Measurements from ENCODE around the gene MSI2.

The MSI2 gene

DNA sequence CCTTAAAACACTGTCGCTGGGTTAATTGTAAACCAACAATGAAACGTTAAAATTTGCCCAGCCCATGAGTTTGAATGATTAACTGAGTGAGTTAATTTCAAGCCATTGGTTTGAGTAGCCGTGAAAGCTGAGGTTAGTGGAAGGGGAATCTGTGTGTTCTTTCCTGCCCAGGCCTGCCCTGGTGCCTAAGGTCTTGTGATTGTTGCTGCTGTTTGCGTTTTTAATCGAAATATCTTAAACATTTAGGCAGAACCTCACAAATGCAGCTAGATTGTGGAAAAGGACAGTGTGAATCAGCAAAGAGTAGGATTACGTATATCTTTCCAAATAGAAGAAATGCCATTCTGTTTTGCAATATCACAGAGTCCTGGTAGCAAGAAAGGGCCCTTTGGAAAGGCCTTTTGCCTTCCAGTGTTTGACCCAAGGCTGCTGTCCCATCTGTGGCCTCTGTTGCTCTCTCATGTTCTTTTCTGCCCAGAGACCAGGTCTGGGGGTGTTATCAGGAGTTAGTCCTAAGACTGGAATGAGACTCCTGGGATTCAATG is 113.8 kb downstream of the MSI2 start:
- DNase-seq (ENCODE audit: low read depth): peak; percentile 69

DNA sequence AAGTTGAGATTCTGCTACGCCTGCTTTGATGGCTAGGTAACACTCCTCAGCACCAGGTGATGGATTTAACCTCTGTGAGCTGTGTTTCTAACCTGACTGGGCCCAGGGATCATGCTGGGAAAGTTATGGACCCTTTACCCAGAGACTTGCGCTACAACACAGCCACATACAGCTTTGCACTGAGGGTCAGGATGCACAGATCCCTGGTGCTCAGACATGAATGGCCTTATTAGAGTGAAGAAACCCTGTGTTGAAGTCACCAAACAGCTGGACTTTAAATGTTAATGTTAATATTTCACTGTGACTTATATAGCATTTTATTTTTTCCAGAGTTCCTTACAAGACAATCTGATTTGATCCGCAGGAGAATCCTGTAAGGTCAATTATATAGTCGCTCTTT is 114.3 kb downstream of the MSI2 start:
- no peak for DNase-seq (ENCODE audit: low read depth)

DNA sequence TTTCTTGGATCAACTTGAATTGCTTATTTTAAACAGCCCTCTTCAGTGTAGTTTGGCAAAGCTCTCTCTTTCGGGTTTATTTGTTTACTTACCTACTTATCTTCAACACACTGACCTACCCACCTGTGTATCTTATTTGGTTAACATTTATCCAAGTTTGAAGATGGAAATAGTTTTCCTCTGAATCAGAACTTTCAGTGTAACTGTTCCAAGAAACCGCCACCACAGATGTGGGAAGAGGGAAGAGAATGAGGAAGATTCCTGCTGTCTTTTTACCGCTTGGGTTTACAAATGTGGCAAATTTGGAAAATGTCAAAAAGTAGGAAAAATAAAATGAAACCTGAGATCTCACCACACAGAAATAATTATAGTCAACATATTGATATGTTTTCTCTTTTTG is 115.8 kb downstream of the MSI2 start:
- DNase-seq (ENCODE audit: low read depth): no peak

DNA sequence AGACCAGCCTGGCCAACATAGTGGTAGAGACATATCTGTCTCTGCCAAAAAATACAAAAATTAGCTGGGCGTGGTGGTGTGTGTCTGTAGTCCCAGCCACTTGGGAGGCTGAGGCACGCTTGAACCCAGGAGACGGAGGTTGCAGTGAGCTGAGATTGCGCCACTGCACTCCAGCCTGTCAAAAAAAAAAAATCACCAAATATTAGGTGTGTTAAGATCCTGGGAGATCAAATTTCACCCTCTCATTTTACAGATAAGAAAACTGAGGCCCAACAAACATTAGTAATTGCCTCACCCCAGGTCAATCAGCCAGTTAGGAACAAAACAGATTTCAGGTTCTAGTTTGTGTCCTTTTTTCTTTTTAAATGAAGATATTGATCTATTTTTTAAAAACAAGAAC is 116.7 kb downstream of the MSI2 start:
- DNase-seq (ENCODE audit: low read depth): no peak

DNA sequence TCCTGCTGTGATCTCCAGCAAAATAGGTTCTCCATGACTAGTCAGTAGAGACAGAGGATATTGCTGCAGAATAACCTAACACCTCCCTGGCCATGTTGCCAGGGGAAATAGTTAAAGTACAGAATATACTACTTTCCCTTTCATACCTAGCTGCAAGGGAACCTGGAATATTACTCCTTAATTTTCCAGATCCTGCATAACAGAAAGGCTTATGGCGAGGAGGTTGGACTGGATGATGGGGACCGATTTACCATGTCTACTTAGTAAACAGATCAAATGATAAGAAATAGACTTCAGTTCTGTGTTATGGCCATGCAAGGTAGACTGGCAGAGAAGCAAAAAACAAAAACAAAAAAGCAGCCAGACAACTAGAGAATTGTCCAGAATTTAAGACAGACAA is 117.4 kb downstream of the MSI2 start:
- no peak for DNase-seq (ENCODE audit: low read depth)

DNA sequence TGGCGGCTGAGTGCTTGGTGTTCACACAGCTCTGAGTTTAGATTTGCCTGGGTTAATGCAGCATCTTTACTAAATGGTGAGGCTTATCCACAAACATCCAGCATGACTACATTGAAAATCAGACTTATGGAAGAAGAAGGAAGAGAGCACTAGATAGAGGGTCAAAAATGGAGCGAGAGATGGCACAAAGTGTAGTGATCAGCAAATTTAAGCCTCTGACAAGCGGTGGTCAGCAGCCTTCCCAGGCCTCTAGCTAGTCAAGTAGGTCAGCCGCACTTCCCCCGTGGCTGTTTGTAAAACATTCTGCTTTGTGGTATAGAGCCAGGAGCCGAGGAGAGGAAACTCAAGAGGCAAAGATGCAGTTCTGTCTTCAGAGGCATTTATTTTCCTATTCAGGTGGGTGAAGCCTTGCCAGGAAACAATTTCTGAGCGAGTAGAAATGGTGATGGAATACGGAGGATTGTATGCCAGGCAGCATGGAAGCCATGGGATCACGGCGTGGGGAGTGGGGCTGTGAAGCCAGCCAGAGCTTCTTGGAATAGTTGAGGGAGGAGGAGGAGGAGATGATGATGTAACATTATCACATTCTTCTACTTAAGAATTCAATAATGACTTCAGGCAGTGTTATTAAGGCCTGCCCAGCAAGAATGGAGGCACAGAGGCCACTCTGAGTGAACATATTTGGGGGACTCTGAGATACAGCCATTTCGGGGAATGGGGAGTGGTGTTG is 118.9 kb downstream of the MSI2 start:
- no peak for DNase-seq (ENCODE audit: low read depth)

DNA sequence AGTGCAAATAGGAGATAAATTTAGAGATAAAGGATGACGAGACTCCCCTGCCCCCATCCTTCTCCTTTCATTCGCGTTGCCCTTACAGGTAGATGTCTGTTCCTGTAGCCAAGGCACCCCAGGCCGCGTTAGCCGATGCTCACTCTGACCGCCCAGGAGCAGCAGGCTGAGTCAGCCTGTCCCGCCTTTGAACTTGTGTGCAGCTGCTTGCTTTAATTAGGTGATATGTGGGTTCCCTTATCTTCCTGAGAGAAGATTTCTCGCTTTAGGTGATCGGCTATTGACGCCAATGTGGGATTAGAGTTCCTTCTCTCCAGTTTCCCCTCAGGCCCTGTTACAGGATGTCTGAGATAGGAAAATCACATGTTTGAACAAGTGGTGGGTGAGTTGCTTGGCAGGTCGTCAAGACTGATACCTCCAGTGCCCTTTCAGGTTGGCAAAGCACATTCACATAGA is 119.5 kb downstream of the MSI2 start:
- DNase-seq (ENCODE audit: low read depth): no peak

DNA sequence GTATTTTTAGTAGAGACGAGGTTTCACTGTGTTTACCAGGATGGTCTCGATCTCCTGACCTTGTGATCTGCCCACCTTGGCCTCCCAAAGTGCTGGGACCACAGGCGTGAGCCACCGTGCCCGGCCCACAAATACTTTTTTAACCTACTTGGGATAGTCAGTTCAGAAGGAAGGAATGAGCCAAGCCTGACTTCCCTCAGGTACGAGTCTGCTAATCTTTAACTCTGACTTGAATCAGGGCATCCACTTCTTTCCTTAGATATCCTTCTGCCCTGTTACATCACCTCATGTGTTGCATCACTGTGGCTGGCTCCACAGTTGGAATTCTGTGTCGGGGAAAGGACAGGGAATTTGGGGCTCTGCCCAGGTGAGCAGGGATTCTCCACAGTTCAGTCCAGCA is 120.8 kb downstream of the MSI2 start:
- DNase-seq (ENCODE audit: low read depth): no peak

DNA sequence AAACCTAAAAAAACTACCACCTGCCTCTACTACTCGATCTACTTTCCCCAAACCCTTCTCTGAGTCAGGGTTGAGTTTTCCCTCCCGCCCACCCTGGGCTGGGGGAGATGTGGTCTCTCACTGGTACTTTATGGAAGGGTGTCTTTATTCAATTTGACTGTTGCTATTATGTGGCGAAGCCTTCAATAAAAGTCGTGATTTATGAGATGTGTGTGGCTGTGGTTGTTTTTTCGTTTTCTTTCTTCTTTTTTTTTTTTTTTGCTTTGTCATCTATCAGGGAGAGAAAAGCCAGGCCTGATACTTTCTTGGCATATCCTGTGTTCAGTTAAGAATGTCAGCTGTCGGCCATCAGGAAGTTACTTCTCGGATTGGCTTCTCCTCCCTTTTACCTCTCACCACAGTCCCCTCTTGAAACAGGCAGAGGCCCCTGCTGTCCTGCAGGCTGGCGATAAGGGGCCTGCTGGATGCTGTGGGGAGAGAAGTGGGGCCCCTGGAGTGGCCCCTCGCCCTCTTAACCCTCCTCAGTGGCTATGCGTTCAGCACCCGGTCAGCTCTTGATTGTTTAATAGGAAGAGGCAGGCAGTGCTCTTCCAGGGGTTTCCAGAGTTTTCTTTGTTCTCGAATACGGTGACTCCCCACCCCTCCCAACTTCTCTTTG is 123.0 kb downstream of the MSI2 start:
- no peak for DNase-seq (ENCODE audit: low read depth)

DNA sequence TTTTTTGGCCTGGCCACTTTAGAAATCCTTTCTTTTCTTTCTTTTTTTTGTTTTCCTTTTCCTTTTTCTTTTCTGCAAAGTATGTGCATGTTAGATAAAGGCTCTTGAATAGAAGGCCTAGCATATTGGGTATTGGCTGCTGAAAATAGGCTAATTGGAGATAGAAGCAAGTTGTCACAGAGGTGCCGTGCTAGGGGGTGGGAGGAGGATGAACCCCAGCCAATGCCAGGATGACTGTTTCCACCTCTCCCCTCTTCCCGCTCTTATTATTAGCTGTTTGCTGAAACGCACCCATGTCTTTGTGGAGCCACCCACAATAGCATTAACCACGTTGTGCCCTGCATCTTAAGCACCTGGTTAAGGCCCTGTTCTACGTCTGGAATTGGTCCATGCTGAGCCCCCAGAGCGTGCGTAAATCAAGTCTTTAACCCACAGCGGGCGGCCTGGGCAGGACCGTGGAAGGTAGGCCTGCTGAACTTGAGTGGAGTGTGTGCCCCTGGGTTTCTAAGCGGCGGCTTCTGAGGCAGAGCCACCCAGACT is 123.6 kb downstream of the MSI2 start:
- DNase-seq (ENCODE audit: low read depth): no peak

DNA sequence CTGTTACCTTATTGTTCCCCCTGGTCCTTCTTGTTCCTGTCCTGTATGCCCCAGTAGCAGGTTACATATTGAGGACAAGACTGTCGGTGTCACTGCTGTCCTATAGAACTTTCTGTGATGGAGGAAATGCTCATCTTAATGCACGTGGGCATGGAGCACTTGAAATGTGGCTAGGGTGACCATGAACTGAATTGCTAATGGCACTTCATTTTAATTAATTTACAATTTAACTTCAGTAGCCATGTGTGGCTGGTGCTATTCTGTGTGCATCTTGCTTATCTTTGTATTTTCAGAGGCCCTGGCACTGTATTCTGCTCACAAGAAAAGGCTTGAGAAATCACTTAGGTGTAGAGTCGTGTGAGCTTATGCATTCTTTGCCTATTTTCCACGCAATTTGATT is 125.2 kb downstream of the MSI2 start:
- no peak for DNase-seq (ENCODE audit: low read depth)

DNA sequence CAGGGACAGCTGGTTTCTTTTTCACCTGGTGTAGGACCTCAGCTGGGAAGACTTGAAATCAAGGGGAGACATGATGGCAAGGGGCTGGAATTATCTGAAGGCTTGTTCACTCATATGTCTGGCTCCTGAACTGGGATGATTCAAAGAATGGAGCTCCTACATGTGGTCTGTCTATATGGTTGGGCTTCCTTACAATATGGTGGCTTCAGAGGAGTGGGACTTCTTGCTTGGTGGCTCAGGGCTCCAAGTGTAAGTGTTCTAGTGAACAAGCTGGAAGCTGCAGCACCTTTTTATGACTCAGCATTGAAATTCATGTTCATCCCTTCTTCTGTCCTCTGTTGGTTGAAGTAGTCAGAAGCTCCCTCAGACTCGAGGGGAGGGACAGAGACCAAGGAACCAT is 127.9 kb downstream of the MSI2 start:
- DNase-seq (ENCODE audit: low read depth): no peak

DNA sequence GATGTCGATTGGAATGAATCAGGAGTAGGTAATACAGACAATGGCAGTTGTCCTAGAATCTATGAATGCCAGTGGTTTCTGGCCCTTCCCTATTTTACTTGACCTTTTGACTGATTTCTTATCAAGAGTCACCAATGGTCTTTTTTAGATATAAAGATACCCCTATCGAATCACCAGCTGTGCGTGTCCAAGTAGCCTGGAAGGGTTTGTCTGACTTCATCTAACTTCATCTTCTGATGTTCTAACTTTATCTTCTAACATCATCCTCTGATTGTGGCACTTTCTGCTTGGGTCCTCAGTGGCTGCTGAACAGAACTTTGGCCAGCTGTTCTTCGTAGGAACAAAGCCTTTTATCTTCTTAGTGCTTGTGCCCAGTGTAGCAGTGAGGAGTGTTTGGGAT is 129.7 kb downstream of the MSI2 start:
- no peak for DNase-seq (ENCODE audit: low read depth)

DNA sequence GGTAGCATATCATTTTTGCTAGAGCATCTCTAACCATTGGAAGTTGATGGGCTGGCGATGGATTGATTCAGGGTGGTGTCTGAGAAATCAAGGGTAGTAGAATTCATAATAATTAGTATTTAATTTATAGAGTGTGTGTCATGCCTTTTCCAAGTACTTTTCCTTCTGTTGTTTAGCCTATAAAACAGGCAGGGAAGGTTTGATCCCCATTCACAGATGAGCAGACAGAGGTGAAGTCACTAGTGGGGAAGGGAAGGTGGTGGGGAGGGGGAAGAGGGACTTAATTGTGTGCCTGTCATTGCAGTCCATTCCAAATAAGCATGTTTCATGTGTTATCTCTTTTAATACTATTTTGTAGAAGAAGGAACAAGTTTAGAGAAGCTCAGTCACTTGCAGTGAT is 131.3 kb downstream of the MSI2 start:
- DNase-seq (ENCODE audit: low read depth): no peak

DNA sequence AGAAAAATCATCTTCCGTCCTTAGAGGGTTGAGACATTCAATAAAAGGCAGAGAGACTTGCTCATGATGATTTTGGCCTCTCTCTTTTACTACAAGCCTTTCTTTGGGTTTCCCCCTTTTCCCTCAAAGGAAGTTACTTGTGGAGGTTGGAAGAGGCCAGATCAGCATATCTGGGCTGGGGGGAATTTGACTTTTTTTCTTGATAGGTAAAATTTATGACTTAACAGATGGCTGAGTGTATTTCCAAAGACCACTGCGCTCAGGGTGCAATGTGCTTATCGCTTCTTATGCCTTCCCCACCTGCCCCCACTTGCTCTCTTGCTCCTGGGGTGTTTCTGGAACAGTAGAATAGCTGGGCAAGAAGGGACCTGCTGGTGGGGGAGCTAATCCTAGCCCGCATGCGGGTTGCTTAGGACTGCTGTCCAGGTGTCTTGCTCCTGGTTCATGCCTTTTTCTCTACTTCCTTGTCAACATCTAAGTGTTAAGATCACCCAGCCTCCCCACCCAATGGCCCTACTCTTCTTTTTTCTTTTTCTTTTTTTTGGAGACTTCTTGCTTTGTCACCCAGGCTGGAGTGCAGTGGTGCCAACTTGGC is 131.9 kb downstream of the MSI2 start:
- no peak for DNase-seq (ENCODE audit: low read depth)

DNA sequence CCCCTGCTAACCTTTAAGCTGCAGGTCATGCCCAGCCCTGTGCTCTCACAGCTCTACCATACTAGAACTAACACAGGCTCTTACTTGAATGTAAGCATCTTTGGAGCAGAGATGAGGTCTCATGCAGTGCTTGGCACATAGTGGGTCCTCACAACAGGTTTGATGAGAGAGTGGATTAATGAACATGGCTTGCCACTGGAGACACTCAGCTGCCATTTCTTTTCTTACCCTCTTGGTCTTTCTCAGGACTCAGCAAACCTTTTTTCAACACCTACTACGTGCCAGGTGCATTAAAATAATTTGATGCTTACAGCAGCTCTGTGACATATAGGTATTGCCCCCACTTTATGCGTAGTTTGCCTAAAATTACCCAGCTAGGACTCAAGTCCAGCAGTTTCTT is 133.2 kb downstream of the MSI2 start:
- no peak for DNase-seq (ENCODE audit: low read depth)

DNA sequence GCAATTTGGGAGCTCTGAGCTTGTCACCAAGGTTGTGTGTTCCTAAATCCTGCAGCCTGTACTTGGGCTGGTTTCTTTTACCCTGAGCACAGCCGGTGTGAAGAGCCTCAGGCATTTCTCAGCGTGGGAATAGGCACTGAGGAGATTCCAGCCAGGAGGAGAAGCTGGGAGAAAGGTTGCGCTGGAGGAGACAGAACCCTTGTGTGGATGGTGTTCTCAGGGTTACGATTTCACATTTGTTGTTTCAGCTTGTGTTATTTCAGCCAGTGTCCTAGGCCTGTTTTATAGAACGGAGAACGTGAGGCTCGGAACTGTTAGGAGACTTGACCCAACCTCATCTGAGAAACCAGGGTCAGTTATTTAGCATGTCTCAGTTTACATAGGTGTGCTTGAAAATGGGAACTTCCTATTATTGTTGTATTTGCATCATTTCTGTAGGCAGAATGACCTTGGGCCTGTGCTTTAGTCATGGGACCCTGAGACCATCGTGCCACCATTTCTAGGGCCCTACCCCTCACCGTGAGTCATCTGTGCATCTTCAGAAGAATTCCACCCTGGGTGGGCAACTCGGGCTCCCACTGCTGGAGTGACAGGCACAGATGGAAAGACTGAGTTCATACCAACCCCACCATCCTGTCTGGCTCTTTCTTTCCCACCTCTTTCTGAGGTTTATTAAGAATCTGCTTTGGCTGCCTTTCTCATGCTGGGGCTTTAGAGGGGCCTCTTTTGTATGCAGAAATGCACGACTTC is 134.9 kb downstream of the MSI2 start:
- DNase-seq (ENCODE audit: low read depth): no peak

DNA sequence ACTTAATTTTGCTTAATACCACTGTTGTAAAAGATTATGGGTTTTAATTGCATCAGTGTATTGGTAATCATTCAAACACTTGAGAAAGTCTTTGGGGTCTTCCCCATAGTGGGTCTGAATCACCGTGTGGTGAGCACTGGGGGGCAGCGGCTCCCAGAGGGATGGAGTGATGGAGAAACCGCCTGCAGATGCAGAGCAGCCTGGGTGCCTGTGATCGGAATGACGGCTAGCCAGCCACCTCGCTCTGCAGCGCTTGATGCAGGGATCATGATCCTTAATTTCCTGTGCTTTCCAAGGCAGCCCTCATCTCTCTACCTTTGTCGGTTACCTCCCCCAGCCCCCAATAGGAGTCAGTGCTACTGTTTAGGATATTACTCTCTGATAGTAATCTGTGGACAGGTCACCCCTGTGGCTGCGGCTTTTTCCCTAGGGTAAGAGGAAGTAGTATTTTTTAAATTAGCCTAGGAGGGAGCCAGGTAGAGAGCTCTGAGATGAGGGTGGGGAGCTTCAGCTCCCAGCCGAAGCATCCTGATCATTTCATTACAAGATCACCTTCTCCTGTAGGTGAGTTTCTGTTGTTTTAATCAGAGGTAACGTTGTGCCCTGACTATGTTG is 135.6 kb downstream of the MSI2 start:
- no peak for DNase-seq (ENCODE audit: low read depth)

DNA sequence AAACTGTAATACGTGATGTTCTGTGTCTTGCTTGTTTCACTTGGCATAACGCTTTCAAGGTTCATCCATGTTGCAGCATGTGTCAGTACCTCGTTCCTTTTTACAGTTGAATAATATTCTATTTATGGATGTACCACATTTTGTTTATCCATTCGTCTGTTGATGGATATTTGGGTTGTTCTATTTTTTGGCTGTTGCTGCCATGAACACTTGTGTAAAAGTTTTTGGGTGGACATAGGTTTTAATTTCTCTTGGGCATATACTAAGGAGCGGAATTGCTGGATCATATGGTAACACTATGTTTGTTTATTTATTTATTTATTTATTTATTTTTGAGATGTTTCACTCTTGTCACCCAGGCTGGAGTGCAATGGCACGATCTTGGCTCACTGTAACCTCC is 137.0 kb downstream of the MSI2 start:
- no peak for DNase-seq (ENCODE audit: low read depth)

DNA sequence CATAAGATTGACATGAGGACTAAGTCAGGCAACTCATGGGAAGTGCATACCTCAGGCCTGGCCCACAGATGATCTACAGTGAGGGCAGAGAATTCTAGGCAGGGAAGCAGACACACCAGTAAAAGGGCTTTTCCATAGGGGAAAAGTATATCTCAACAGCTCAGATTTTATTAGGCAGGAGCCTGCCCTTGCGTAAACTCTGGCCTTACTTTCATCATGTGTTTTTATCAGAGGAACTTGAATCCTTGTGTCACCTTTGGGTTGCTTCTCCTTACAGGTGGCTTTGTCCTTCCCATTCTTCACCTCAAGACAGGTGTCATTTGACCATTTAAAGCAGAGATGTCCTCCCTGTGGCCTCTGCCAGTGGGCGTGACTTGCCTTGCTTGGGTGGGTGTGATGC is 138.1 kb downstream of the MSI2 start:
- no peak for DNase-seq (ENCODE audit: low read depth)

DNA sequence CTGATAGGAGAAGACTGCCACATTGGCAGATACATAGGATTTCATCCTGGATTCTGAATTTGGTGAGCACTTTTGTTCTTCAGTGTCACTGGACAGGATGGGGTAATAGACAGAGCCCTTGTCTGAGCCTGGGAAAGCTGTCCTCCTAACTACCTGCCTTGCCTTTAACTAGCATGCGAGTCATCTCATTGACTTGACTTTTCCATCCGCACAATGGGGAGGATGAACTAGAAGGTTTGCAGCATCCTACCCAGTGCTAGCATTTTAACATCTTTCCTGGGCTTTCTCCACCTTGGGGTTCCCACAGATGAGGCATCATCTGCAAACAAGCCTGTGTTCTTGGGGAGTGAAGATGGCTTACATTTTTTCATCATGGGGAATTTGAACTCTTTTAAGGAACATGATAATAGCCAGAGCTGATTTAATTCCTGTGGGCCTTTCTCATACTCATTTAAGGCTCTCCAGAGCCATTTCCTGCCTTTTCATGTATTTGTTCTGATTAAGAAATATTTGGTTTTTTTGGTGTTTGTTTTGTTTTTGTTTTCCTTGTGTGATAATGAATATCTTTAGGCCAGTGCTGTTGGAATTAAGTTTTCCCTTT is 139.5 kb downstream of the MSI2 start:
- no peak for DNase-seq (ENCODE audit: low read depth)
